GM21619 (cell line): ENCODE data around the gene PRR12.

ENCODE experiments used
- ATAC-seq: cut with Tn5 transposase; IDR thresholded peaks from one replicate; pipeline ENCODE4 v1.9.1; 2021; ENCODE audit not compliant: unreplicated experiment

Gene PRR12

GRCh38 chr19:49591731-49592485 is 926 bp downstream of the PRR12 start:
- ATAC-seq = no peak

GRCh38 chr19:49592486-49593232 is 1.7 kb downstream of the PRR12 start:
- ATAC-seq = no peak

DNA sequence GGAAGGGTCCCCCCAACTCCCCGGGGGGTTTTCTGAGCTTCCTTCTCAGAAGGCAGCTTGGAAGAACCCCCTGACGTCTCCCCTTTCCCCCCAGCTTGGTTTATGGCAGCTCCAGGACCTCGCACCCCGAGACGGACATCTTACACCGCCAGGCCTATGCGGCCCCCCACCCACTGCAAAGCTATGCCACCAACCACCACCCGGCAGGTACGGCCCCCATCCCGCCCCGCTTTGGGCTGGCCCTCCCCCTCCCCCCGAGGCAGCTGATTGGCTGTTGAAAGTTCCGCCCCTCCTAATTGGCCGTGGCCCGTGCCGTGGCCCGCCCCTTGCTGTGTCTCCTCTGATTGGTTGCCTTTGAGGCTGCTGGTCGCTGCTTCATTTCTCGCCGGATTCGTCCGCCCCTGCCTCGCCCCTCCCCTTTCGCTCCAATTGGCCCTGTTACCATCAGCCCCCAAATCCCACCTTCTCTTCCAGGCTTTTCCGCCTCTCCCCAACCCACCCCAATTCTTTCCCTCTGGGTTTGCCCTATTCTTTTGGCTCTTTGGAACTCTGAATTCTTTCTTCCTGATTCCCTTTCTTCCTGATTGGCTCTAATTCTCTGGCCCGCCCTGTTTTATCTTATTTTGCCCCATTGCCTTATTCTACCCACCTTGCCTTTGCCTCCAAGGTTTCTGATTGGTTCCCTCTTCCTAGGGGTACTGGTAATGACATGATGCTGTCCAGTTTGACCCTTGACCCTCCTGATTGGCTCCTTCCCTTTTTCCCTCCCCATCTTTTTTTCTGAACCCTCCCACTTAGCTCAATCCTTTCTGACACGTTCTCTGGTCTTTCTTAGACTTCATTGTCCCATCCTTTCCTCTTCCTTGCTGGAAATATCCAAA is 2.5 kb downstream of the PRR12 start:
- peak; percentile 40 for ATAC-seq

DNA sequence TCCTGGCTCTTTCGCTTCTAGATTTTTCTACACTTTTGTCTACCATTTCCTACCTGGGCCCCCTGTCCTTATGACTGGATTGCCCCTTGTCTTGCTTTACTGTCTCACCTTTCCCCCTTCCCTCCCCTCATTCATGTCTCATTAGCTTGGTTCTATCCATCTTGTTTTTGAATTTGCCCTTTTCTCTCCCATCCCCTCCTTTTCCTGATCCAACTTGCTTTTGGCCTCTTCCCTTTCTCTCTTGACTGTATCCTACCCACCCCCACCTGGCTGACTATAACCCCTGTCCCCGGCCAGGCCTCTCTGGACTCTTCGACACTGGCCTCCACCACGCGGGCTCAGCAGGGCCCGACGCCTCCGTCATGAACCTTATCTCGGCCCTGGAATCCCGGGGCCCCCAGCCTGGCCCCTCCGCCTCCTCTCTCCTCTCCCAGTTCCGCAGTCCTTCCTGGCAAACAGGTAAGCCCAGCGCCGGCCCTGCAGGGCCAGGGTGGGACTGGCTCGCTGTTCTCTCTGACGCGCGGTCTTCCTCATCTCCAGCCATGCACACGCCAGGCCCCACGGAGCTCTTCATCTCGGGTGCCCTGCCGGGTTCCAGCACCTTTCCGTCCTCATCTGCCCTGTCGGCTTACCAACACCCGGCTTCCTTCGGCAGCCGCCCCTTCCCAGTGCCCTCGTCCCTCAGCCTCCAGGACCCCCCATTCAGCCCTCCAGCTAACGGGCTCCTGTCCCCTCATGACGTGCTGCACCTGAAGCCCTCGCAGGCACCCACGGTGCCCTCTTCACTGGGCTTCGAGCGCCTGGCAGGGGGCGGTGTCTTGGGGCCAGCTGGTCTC is 3.4 kb downstream of the PRR12 start:
- ATAC-seq = no peak

DNA sequence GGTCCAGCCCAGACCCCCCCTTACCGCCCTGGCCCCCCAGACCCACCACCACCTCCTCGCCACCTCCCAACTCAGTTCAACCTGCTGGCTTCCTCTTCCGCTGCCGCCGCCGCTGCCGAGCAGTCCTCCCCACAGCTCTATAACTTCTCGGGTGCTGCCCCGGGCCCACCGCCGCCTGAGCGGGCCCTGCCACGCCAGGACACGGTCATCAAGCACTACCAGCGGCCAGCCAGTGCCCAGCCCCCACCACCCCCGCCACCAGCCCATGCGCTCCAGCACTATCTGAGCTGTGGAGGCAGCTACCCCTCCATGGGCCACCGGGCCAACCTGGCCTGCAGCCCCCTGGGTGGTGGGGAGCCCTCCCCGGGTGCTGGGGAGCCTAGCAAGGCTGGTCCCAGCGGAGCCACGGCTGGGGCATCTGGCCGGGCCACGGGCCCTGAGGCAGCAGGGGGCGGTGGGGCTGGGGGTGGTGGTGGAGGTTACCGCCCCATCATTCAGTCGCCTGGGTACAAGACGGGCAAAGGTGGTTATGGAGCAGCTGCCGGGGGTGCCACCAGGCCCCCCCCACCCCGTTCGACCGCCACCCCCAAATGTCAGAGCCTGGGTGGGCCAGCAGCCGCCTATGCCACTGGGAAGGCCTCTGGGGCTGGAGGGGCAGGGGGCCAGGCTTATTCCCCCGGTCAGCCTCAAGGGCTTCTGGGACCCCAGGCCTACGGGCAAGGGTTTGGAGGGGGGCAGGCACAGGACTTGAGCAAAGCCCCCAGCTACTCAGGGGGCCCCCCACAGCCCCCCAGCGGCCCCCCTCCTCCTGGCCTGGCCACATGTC is 4.2 kb downstream of the PRR12 start:
- no peak for ATAC-seq

DNA sequence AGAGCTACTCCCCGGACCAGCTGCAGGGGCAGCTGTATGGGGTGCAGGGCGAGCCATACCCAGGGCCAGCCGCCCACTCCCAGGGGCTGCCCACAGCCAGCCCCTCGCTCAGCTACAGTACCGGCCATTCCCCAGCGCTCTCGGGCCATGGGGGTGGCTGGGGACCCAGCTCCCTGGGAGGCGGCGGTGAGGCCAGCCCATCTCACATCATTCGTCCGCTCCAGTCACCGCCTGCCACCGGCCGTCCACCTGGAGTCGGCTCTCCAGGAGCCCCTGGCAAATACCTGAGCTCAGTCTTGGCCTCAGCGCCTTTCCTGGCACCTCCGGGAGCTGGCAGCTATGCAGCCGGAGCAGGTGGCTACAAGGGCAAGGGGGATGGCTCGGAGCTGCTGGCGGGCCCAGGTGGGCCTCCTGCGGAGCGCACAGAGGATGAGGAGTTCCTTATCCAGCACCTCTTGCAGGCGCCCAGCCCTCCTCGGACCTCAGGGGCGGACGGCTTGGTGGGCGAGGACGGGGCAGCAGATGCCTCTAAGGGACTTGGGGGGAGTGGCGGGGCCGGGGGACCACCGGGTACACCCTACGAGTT is 4.9 kb downstream of the PRR12 start:
- no peak for ATAC-seq

- ATAC-seq = no peak
These were observed 5.4 kb downstream of the PRR12 start for GRCh38 chr19:49596407-49596806.

- no peak for ATAC-seq
These were observed 6.1 kb downstream of the PRR12 start for GRCh38 chr19:49596954-49597702.

DNA sequence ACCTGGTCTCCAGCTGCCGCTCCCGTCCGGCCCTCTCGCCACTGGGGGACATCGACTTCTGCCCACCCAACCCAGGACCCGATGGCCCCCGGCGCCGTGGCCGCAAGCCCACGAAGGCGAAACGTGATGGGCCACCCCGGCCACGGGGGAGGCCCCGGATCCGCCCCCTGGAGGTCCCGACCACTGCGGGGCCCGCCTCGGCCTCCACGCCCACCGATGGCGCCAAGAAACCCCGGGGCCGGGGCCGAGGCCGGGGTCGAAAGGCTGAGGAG is 6.7 kb downstream of the PRR12 start:
- ATAC-seq = no peak

- ATAC-seq = no peak
These were observed 8.7 kb downstream of the PRR12 start for GRCh38 chr19:49599378-49600295.

GRCh38 chr19:49601482-49602038 is 10.6 kb downstream of the PRR12 start:
- ATAC-seq = no peak

GRCh38 chr19:49602806-49603205 is 11.8 kb downstream of the PRR12 start:
- ATAC-seq = no peak

- ATAC-seq = no peak
These were observed 14.6 kb downstream of the PRR12 start for GRCh38 chr19:49605605-49606004.

DNA sequence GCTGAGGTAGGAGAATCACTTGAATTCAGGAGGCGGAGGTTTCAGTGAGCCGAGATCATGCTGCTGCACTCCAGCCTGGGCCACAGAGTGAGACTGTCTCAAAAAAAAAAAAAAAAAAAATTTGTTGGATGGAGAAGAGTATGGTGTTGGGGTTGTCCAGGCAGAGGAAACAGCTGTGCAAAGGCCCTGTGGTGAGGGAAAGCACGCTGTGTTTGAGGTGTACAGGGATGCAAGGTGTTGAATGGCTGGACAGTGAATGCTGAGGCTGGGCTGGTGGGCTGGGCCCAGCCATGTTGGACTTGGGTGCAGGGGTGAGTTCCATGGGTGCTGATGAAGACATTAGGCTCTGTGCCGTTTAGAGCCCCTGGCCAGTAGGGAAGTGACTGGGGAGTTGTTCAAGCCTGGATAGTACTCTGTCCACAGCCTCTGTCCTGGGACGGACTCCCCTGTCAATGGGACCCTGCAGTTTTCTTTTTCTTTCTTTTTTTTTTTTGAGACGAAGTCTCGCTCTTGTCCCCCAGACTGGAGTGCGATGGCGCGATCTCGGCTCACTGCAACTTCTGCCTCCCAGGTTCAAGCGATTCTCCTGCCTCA is 18.6 kb downstream of the PRR12 start:
- no peak for ATAC-seq

DNA sequence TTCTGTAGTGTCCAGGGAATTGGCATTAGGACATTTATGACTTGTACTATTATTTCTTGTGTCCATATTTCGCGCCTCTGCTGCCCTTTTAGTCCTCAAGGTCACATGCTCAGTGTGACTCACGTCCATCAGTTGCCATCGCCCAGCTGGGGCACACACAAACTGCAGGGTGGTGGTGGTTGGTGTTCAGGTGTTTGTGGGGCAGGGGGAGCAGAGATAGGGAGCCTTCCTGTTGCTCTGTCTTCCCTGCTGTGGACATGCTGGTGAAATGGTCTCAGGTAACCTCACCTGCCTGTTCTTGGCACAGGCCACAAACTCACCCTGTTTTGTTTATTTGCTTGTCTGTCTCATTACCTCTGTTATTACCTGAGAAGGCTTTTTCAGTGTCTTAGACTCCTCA is 22.4 kb downstream of the PRR12 start:
- no peak for ATAC-seq

DNA sequence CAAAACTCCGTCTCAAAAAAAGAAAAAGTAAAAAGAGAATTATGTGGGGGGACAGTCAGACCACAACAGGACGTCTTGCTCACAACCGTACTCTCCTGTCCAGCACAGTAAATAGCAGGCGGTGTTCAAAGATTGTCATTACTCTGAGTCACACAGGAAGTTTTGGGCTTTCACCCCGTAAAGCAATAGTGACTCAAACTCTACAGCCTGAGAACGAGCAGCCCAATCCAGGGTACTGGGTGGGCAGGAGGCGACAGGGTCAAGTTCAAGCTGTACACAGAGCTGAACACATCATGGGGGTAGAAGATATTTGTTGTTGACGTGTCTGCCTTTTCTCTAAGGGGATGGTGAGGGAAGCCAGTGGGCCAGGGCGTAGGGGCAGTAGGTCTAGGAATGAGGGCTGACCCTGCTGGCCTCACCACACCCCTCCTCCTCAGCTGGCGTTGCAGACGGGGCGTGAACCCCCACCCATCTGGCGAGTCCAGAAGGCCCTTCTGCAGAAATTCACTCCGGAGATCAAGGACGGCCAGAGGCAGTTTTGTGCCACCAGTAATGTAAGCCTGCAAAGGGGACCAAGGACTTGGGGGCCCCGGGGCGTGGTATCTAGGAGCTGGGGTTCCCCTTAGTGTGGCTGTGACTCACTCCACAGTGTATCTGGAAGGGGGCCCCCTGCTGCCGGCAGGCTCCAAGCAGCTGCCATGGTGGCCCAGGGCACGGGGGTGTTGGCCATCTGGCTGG is 23.3 kb downstream of the PRR12 start:
- no peak for ATAC-seq

GRCh38 chr19:49615861-49616260 is 24.9 kb downstream of the PRR12 start:
- no peak for ATAC-seq
